H9 (cell line): ENCODE results near the gene XXYLT1. TPM values are rescaled to one million over a fixed set of nuclear protein-coding genes. Genes with fewer than 3 reads are reported as not detected.

Source experiments
- DNase-seq: peaks from one replicate; pipeline ENCODE4 v3.0.0-alpha.2; 2017
- H2AFZ ChIP-seq: one replicate; pipeline ENCODE4 v1.6.1; 2013; ENCODE audit warnings: mild to moderate bottlenecking, low read length, control low read depth, moderate library complexity
- H2AK5ac ChIP-seq: 2 replicates; pipeline ENCODE4 v1.6.1; 2013; ENCODE audit warnings: low read length, control low read depth, mixed read lengths; ENCODE audit not compliant: insufficient read length
- H2BK120ac ChIP-seq: one replicate; pipeline ENCODE4 v1.6.1; 2013; ENCODE audit warnings: low read depth, mild to moderate bottlenecking, low read length, control low read depth, inconsistent platforms; ENCODE audit not compliant: poor library complexity, severe bottlenecking
- H2BK12ac ChIP-seq: 2 replicates; pipeline ENCODE4 v1.6.1; 2013; ENCODE audit warnings: low read length, control low read depth, mixed read lengths, low read depth; ENCODE audit not compliant: insufficient read length
- H2BK15ac ChIP-seq: 2 replicates; pipeline ENCODE4 v1.6.1; 2013; ENCODE audit warnings: low read depth, low read length, control low read depth
- H2BK20ac ChIP-seq: one replicate; pipeline ENCODE4 v1.6.1; 2013; ENCODE audit warnings: low read depth, mild to moderate bottlenecking, low read length, control low read depth, inconsistent platforms; ENCODE audit not compliant: poor library complexity, severe bottlenecking
- H2BK5ac ChIP-seq: 2 replicates; pipeline ENCODE4 v1.6.1; 2013; ENCODE audit warnings: low read length, control low read depth, mixed read lengths; ENCODE audit not compliant: insufficient read length
- H3K14ac ChIP-seq: 2 replicates; pipeline ENCODE4 v1.6.1; 2013; ENCODE audit warnings: low read length, control low read depth; ENCODE audit not compliant: insufficient read depth
- H3K18ac ChIP-seq: 2 replicates; pipeline ENCODE4 v1.6.1; 2013; ENCODE audit warnings: low read depth, mild to moderate bottlenecking, mixed read lengths, low read length, control low read depth; ENCODE audit not compliant: insufficient read length
- H3K23ac ChIP-seq: 2 replicates; pipeline ENCODE4 v1.6.1; 2013; ENCODE audit warnings: low read length, control low read depth, mixed read lengths, low read depth; ENCODE audit not compliant: insufficient read length
- H3K23me2 ChIP-seq: 2 replicates; pipeline ENCODE4 v1.6.1; 2013; ENCODE audit warnings: low read depth, mild to moderate bottlenecking, mixed read lengths, low read length, control low read depth; ENCODE audit not compliant: insufficient read length, poor library complexity, severe bottlenecking
- H3K27ac ChIP-seq: 2 replicates; pipeline ENCODE4 v1.5.1; 2013; ENCODE audit warnings: low read length, control low read depth, mixed read lengths, low read depth; ENCODE audit not compliant: insufficient read length
- H3K27me3 ChIP-seq: 2 replicates; pipeline ENCODE4 v1.6.1; 2013; ENCODE audit warnings: low read length, control low read depth, inconsistent platforms; ENCODE audit not compliant: insufficient read depth
- H3K4ac ChIP-seq: 2 replicates; pipeline ENCODE4 v1.6.1; 2013; ENCODE audit warnings: low read depth, mild to moderate bottlenecking, control low read depth, inconsistent platforms, low read length, moderate library complexity
- H3K4me1 ChIP-seq: 2 replicates; pipeline ENCODE4 v1.6.1; 2013; ENCODE audit warnings: low read length, control low read depth, inconsistent platforms; ENCODE audit not compliant: insufficient read depth
- H3K4me2 ChIP-seq: 2 replicates; pipeline ENCODE4 v1.6.1; 2013; ENCODE audit warnings: low read length, control low read depth, mixed read lengths; ENCODE audit not compliant: insufficient read length, insufficient read depth
- H3K56ac ChIP-seq: 2 replicates; pipeline ENCODE4 v1.6.1; 2013; ENCODE audit warnings: low read depth, mild to moderate bottlenecking, mixed read lengths, low read length, control low read depth; ENCODE audit not compliant: insufficient read length
- H3K79me1 ChIP-seq: 2 replicates; pipeline ENCODE4 v1.6.1; 2013; ENCODE audit warnings: low read depth, mild to moderate bottlenecking, moderate library complexity, low read length, control low read depth, inconsistent platforms; ENCODE audit not compliant: insufficient read depth, poor library complexity, severe bottlenecking
- H3K79me2 ChIP-seq: 2 replicates; pipeline ENCODE4 v1.6.1; 2013; ENCODE audit warnings: low read length, control low read depth, inconsistent platforms; ENCODE audit not compliant: insufficient read depth
- H3K9ac ChIP-seq: 2 replicates; pipeline ENCODE4 v1.6.1; 2013; ENCODE audit warnings: low read length, control low read depth, mixed read lengths; ENCODE audit not compliant: insufficient read length; ENCODE audit errors: extremely low read depth
- H3K9me3 ChIP-seq: one replicate; pipeline ENCODE4 v1.6.1; 2013; ENCODE audit warnings: low read depth, low read length, inconsistent platforms; ENCODE audit not compliant: control insufficient read depth
- H3T11ph ChIP-seq: one replicate; pipeline ENCODE4 v1.6.1; 2013; ENCODE audit warnings: mild to moderate bottlenecking, low read length, control low read depth, inconsistent platforms
- H4K20me1 ChIP-seq: one replicate; pipeline ENCODE4 v1.6.1; 2013; ENCODE audit not compliant: control insufficient read depth, insufficient read length, insufficient read depth
- H4K5ac ChIP-seq: 2 replicates; pipeline ENCODE4 v1.6.1; 2013; ENCODE audit warnings: low read depth, mild to moderate bottlenecking, mixed read lengths, low read length, control low read depth; ENCODE audit not compliant: insufficient read length
- H4K8ac ChIP-seq: replicated peaks from 2 replicates; pipeline ENCODE4 v1.6.1; 2013; ENCODE audit warnings: low read length, control low read depth, mixed read lengths, low read depth; ENCODE audit not compliant: insufficient read length
- H4K91ac ChIP-seq: 2 replicates; pipeline ENCODE4 v1.6.1; 2013; ENCODE audit warnings: low read depth, mild to moderate bottlenecking, moderate library complexity, mixed read lengths, low read length, control low read depth; ENCODE audit not compliant: insufficient read length
- H3K27ac Mint-ChIP-seq, 3 experiments: 2 replicates in 2 of 3; 3 replicates in 1 of 3; pipeline ENCODE4 v1.8.0; 2020 to 2021; ENCODE audit warnings: mixed read lengths in 3 of 3, mild to moderate bottlenecking in 1 of 3, moderate library complexity in 1 of 3
- H3K27me3 Mint-ChIP-seq: 2 replicates; pipeline ENCODE4 v1.8.0; 2021; ENCODE audit warnings: low read depth, mild to moderate bottlenecking, moderate library complexity, mixed read lengths
- H3K36me3 Mint-ChIP-seq, 3 experiments: 2 replicates in 2 of 3; 3 replicates in 1 of 3; pipeline ENCODE4 v1.8.0; 2020 to 2021; ENCODE audit warnings: low read depth in 3 of 3, mixed read lengths in 3 of 3; ENCODE audit not compliant: insufficient read depth in 1 of 3
- H3K4me1 Mint-ChIP-seq, 2 experiments: 2 replicates each; pipeline ENCODE4 v1.8.0; 2020; ENCODE audit warnings: mixed read lengths in 2 of 2
- H3K4me3 Mint-ChIP-seq, 2 experiments: 2 replicates in 1 of 2; 3 replicates in 1 of 2; pipeline ENCODE4 v1.8.0; 2020 to 2021; ENCODE audit warnings: mild to moderate bottlenecking in 2 of 2, mixed read lengths in 2 of 2, moderate library complexity in 1 of 2
- H3K9me3 Mint-ChIP-seq, 2 experiments: 2 replicates in 1 of 2; 3 replicates in 1 of 2; pipeline ENCODE4 v1.8.0; 2020; ENCODE audit warnings: mild to moderate bottlenecking in 2 of 2, mixed read lengths in 2 of 2, moderate library complexity in 1 of 2
- WGBS: extraction: QIAGEN DNeasy Blood & Tissue Kit; methylation state at CpG from one replicate; pipeline ENCODE4 v1.1.7; 2013; ENCODE audit warnings: missing lambda C conversion rate, low lambda C conversion rate, mixed read lengths; ENCODE audit not compliant: insufficient read length; ENCODE audit errors: extremely low coverage; 5-methylcytosine and 5-hydroxymethylcytosine counted together
- total RNA-seq: library from RNA; stranded (reverse); gene quantifications from 2 replicates; pipeline ENCODE4 v1.2.1, GENCODE V29; 2021
- TF ChIP-seq, protein P1 (sequence below): fragments of 200-600 bp; sonication (generic); conservative IDR thresholded peaks from 3 replicates; pipeline ENCODE4 v1.8.0; 2021; ENCODE audit warnings: antibody characterized with exemption, mild to moderate bottlenecking

XXYLT1 gene
- total RNA-seq, 1 experiment from 2014 or later, result 22.7 TPM

GRCh38 chr3:195250473-195251251 is 20.3 kb downstream of the XXYLT1 start:
- H3K36me3 Mint-ChIP-seq, result peaks cover 7 to 22% (median 21%) of the 10 kb centered on the region in 3 experiments; a peak in 6 of 7 replicates
- H2BK15ac ChIP-seq, result no peak overlapping the region
- no peak overlapping the region for H3K4me2 ChIP-seq
- no peak overlapping the region for H2BK12ac ChIP-seq
- H2AFZ ChIP-seq, result no peak overlapping the region
- no peak overlapping the region for H3K4me3 Mint-ChIP-seq
- H4K5ac ChIP-seq, result no peak overlapping the region
- no peak for DNase-seq
- H3K9me3 ChIP-seq, result no peaks in the 10 kb centered on the region
- H2BK5ac ChIP-seq, result no peak overlapping the region
- H4K20me1 ChIP-seq, result peaks cover 2% of the 10 kb centered on the region
- 0 out of 5 replicates have a peak, but pooled peaks cover 0 to 3% of the 10 kb centered on the region in 2 experiments for H3K9me3 Mint-ChIP-seq
- no peak overlapping the region for H2BK20ac ChIP-seq
- H3K27ac Mint-ChIP-seq, result peak overlapping the region in 1 of 3 experiments; percentile 7; a peak in 2 of 7 replicates
- H3K27me3 Mint-ChIP-seq, result no peaks in the 10 kb centered on the region; the same call in none of the 2 replicates
- H4K8ac ChIP-seq, result no peak overlapping the region
- no peaks in the 10 kb centered on the region for H3K79me1 ChIP-seq
- H3K4me1 Mint-ChIP-seq, result peaks cover 47 to 49% of the 10 kb centered on the region in 2 experiments
- H2AK5ac ChIP-seq, result no peak overlapping the region
- H3K56ac ChIP-seq, result no peak overlapping the region
- H3K23me2 ChIP-seq, result no peaks in the 10 kb centered on the region
- no peaks in the 10 kb centered on the region for H3K4me1 ChIP-seq
- no peak overlapping the region for H2BK120ac ChIP-seq
- no peak overlapping the region; the same call in 1 of the 2 replicates for H3K14ac ChIP-seq
- no peak overlapping the region for H3K27ac ChIP-seq
- H3T11ph ChIP-seq, result no peak overlapping the region
- H3K4ac ChIP-seq, result no peak overlapping the region
- no CpG with 5 or more reads among the region's 14 CpGs for WGBS
- H3K18ac ChIP-seq, result no peak overlapping the region
- no peak overlapping the region for H3K23ac ChIP-seq
- no peaks in the 10 kb centered on the region for H3K27me3 ChIP-seq
- TF ChIP-seq, protein P1, sequence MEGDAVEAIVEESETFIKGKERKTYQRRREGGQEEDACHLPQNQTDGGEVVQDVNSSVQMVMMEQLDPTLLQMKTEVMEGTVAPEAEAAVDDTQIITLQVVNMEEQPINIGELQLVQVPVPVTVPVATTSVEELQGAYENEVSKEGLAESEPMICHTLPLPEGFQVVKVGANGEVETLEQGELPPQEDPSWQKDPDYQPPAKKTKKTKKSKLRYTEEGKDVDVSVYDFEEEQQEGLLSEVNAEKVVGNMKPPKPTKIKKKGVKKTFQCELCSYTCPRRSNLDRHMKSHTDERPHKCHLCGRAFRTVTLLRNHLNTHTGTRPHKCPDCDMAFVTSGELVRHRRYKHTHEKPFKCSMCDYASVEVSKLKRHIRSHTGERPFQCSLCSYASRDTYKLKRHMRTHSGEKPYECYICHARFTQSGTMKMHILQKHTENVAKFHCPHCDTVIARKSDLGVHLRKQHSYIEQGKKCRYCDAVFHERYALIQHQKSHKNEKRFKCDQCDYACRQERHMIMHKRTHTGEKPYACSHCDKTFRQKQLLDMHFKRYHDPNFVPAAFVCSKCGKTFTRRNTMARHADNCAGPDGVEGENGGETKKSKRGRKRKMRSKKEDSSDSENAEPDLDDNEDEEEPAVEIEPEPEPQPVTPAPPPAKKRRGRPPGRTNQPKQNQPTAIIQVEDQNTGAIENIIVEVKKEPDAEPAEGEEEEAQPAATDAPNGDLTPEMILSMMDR, result no peak
- peaks cover 8% of the 10 kb centered on the region; the same call in 1 of the 2 replicates for H3K79me2 ChIP-seq
- no peak overlapping the region for H4K91ac ChIP-seq
- no peak overlapping the region for H3K9ac ChIP-seq
